ENCODE measurements around the gene TMEM115. TPM values are rescaled to one million over a fixed set of nuclear protein-coding genes. Genes with fewer than 3 reads are reported as not detected.
A peak's percentile ranks its signal among the peaks of the same experiment; 100 is the strongest.

Gene TMEM115
- total RNA-seq, result 10 to 100 TPM; 73.0 to 76.7 TPM

- Histone ChIP-seq H3K27ac (peak within 1 kb of the TSS; percentile 83 to 85), H3K9me3 (no peaks in the 10 kb centered on the region), H3K4me3 (peak within 1 kb of the TSS; percentile 68 to 87), H3K36me3 (no peaks in the 10 kb centered on the region), H3K4me1 (replicated peaks) (peaks cover 24% of the 10 kb centered on the region), H3K27me3 (replicated peaks; ENCODE audit: insufficient read depth) (no peaks in the 10 kb centered on the region)
- peak in 1 of 4 experiments; percentile 21 for TF ChIP-seq CTCF (IDR thresholded peaks at IDR 0.05)
- peak; percentile 100 for TF ChIP-seq POLR2AphosphoS5 (IDR thresholded peaks at IDR 0.05)
- peak; percentile 57 for TF ChIP-seq POLR2A (IDR thresholded peaks at IDR 0.05)
- intact Hi-C loops (cut with DNase I), result loop anchor here (5.0 to 10.0 kb wide), 2 partner anchors 253 to 1026 kb away; partner anchors contain the start of genes CISH and MANF
- WGBS, result under 1% methylated on average over 50 of the region's 64 CpGs
- peak; percentile 99 for DNase-seq (ENCODE audit: low spot score)
These were observed at the start of gene TMEM115 for GRCh38 chr3:50358911-50359759. TSS of gene TMEM115 (minus strand) at chr3:50359521. CDS start at chr3:50359063, 458 bp downstream.

GRCh38 chr3:50408443-50408944 lies 49.2 kb upstream of the TMEM115 start:
- TF ChIP-seq POLR2AphosphoS5 (IDR thresholded peaks at IDR 0.05), result no peak
- no peak for TF ChIP-seq POLR2A (IDR thresholded peaks at IDR 0.05)
- no peak for TF ChIP-seq CTCF (IDR thresholded peaks at IDR 0.05)
- no peaks in the 10 kb centered on the region for H3K4me1 ChIP-seq (replicated peaks)
- no peaks in the 10 kb centered on the region for H3K36me3 ChIP-seq
- no peaks in the 10 kb centered on the region for H3K9me3 ChIP-seq
- no peak overlapping the region for H3K4me3 ChIP-seq
- no peaks in the 10 kb centered on the region for H3K27me3 ChIP-seq (replicated peaks; ENCODE audit: insufficient read depth)
- no peak overlapping the region for H3K27ac ChIP-seq
- no peak for DNase-seq (ENCODE audit: low spot score)
- WGBS, result 60% methylated on average over 15 of the region's 15 CpGs
- intact Hi-C loops (cut with DNase I), result no loop called here

- Histone ChIP-seq H3K9me3 (no peaks in the 10 kb centered on the region), H3K4me1 (replicated peaks) (no peaks in the 10 kb centered on the region), H3K27ac (no peak overlapping the region), H3K36me3 (no peaks in the 10 kb centered on the region), H3K27me3 (replicated peaks; ENCODE audit: insufficient read depth) (no peaks in the 10 kb centered on the region), H3K4me3 (no peak overlapping the region)
- intact Hi-C loops (cut with DNase I), result no loop called here
- WGBS, result 83% methylated on average over 1 of the region's 1 CpG
- DNase-seq (ENCODE audit: low spot score), result no peak
- TF ChIP-seq CTCF (IDR thresholded peaks at IDR 0.05), result no peak
- TF ChIP-seq POLR2AphosphoS5 (IDR thresholded peaks at IDR 0.05), result no peak
- TF ChIP-seq POLR2A (IDR thresholded peaks at IDR 0.05), result no peak
These were observed 47.2 kb upstream of the TMEM115 start for GRCh38 chr3:50406487-50406886.

- 36% methylated on average over 8 of the region's 8 CpGs for WGBS
- no peaks in the 10 kb centered on the region for H3K4me1 ChIP-seq (replicated peaks)
- H3K27ac ChIP-seq, result no peak overlapping the region
- no peak for TF ChIP-seq CTCF (IDR thresholded peaks at IDR 0.05)
- TF ChIP-seq POLR2A (IDR thresholded peaks at IDR 0.05), result no peak
- TF ChIP-seq POLR2AphosphoS5 (IDR thresholded peaks at IDR 0.05), result no peak
- no peaks in the 10 kb centered on the region for H3K9me3 ChIP-seq
- no peaks in the 10 kb centered on the region for H3K36me3 ChIP-seq
- H3K4me3 ChIP-seq, result no peak overlapping the region
- H3K27me3 ChIP-seq (replicated peaks; ENCODE audit: insufficient read depth), result no peaks in the 10 kb centered on the region
- no peak for DNase-seq (ENCODE audit: low spot score)
- intact Hi-C loops (cut with DNase I), result no loop called here
These were observed 45.9 kb upstream of the TMEM115 start for GRCh38 chr3:50405249-50405648.

Measured in prostate gland (tissue), 2 donors.